Measurements from ENCODE around the gene CDC40.

Gene CDC40

DNA sequence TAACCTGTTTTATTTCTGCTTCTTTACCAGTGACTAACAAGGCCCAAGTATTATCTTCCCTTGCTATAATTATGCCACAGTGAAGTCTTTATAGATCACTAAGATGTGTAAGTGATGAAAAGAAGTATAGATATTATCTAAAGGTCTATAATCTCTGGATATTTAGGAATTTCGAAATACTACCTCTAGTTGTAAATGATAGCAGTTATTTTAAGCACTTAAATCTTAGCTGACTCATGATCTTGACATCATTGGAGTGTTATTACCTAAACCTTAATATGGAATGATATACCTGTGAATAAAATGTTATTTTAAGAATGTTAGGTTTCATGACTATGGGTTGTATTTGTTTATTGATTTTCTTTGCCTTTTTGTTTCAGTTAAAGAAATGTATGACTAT lies 31.5 kb downstream of the CDC40 start:
- no peaks in the 10 kb centered on the region for H3K27me3 ChIP-seq (ENCODE audit: insufficient read depth, poor library complexity, severe bottlenecking)
- no peak for DNase-seq (ENCODE audit: low read depth in 1 of 2, low spot score in 1 of 2)
- H3K27ac ChIP-seq (replicated peaks): no peak overlapping the region
- no peak for TF ChIP-seq GABPA (IDR thresholded peaks at IDR 0.05; ENCODE audit: low read depth)
- no peak for TF ChIP-seq CTCF (IDR thresholded peaks at IDR 0.05; ENCODE audit: insufficient read depth, low read length)
- TF ChIP-seq, protein P1, sequence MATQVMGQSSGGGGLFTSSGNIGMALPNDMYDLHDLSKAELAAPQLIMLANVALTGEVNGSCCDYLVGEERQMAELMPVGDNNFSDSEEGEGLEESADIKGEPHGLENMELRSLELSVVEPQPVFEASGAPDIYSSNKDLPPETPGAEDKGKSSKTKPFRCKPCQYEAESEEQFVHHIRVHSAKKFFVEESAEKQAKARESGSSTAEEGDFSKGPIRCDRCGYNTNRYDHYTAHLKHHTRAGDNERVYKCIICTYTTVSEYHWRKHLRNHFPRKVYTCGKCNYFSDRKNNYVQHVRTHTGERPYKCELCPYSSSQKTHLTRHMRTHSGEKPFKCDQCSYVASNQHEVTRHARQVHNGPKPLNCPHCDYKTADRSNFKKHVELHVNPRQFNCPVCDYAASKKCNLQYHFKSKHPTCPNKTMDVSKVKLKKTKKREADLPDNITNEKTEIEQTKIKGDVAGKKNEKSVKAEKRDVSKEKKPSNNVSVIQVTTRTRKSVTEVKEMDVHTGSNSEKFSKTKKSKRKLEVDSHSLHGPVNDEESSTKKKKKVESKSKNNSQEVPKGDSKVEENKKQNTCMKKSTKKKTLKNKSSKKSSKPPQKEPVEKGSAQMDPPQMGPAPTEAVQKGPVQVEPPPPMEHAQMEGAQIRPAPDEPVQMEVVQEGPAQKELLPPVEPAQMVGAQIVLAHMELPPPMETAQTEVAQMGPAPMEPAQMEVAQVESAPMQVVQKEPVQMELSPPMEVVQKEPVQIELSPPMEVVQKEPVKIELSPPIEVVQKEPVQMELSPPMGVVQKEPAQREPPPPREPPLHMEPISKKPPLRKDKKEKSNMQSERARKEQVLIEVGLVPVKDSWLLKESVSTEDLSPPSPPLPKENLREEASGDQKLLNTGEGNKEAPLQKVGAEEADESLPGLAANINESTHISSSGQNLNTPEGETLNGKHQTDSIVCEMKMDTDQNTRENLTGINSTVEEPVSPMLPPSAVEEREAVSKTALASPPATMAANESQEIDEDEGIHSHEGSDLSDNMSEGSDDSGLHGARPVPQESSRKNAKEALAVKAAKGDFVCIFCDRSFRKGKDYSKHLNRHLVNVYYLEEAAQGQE (IDR thresholded peaks at IDR 0.05; ENCODE audit: insufficient replicate concordance, low read depth): no peak
- no peak for TF ChIP-seq POLR2AphosphoS5 (IDR thresholded peaks at IDR 0.05; ENCODE audit: low read depth)
- no peak for TF ChIP-seq SPI1 (IDR thresholded peaks at IDR 0.05; ENCODE audit: borderline replicate concordance, low read depth)
- H3K4me3 ChIP-seq (replicated peaks; ENCODE audit: insufficient read depth, low read length): no peak overlapping the region

GRCh38 chr6:110214338-110214737 lies 34.1 kb downstream of the CDC40 start:
- Histone ChIP-seq H3K27me3 (ENCODE audit: insufficient read depth, poor library complexity, severe bottlenecking) (no peaks in the 10 kb centered on the region), H3K27ac (replicated peaks) (no peak overlapping the region), H3K4me3 (replicated peaks; ENCODE audit: insufficient read depth, low read length) (no peak overlapping the region)
- no peak for DNase-seq (ENCODE audit: low read depth in 1 of 2, low spot score in 1 of 2)
- no peak for TF ChIP-seq SPI1 (IDR thresholded peaks at IDR 0.05; ENCODE audit: borderline replicate concordance, low read depth)
- TF ChIP-seq POLR2AphosphoS5 (IDR thresholded peaks at IDR 0.05; ENCODE audit: low read depth): no peak
- no peak for TF ChIP-seq GABPA (IDR thresholded peaks at IDR 0.05; ENCODE audit: low read depth)

GRCh38 chr6:110216140-110216539 lies 35.9 kb downstream of the CDC40 start:
- TF ChIP-seq GABPA (IDR thresholded peaks at IDR 0.05; ENCODE audit: low read depth) (no peak), CTCF (IDR thresholded peaks at IDR 0.05; ENCODE audit: insufficient read depth, low read length) (no peak), SPI1 (IDR thresholded peaks at IDR 0.05; ENCODE audit: borderline replicate concordance, low read depth) (no peak), POLR2AphosphoS5 (IDR thresholded peaks at IDR 0.05; ENCODE audit: low read depth) (no peak)
- TF ChIP-seq, protein P1 (IDR thresholded peaks at IDR 0.05; ENCODE audit: insufficient replicate concordance, low read depth): no peak
- Histone ChIP-seq H3K27me3 (ENCODE audit: insufficient read depth, poor library complexity, severe bottlenecking) (no peaks in the 10 kb centered on the region), H3K27ac (replicated peaks) (no peak overlapping the region), H3K4me3 (replicated peaks; ENCODE audit: insufficient read depth, low read length) (no peak overlapping the region)
- no peak for DNase-seq (ENCODE audit: low read depth in 1 of 2, low spot score in 1 of 2)

DNA sequence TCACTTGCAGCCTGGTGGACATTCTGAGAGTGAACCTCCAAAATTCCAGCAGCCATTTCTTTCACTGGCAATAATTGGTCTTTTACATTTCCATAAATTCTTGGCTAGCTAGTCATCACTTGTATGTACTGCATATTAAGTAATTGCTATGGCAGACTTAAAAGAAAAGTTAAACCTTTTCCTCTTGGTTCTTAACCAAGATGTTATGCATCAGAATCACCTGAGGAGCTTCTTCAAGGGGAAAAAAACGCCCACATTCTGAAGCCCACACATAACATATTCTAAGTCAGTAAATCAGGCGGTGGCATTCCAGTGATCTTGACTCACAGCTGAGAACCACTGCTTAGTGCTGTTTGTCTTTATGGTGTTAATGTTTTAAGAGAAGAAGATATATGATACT lies 37.0 kb downstream of the CDC40 start:
- TF ChIP-seq CTCF (IDR thresholded peaks at IDR 0.05; ENCODE audit: insufficient read depth, low read length) (no peak), POLR2AphosphoS5 (IDR thresholded peaks at IDR 0.05; ENCODE audit: low read depth) (no peak), SPI1 (IDR thresholded peaks at IDR 0.05; ENCODE audit: borderline replicate concordance, low read depth) (no peak), GABPA (IDR thresholded peaks at IDR 0.05; ENCODE audit: low read depth) (no peak)
- TF ChIP-seq, protein P1 (IDR thresholded peaks at IDR 0.05; ENCODE audit: insufficient replicate concordance, low read depth): no peak
- Histone ChIP-seq H3K27me3 (ENCODE audit: insufficient read depth, poor library complexity, severe bottlenecking) (no peaks in the 10 kb centered on the region), H3K27ac (replicated peaks) (no peak overlapping the region), H3K4me3 (replicated peaks; ENCODE audit: insufficient read depth, low read length) (no peak overlapping the region)
- no peak for DNase-seq (ENCODE audit: low read depth in 1 of 2, low spot score in 1 of 2)

Data from HL-60 (cell line).